Activated CD8-positive, alpha-beta memory T cell treated with anti-CD3 and anti-CD28 coated beads, Interleukin-2, amount 50 U/mL, for 24 hours (primary cell): ENCODE results near the gene PRMT6.
"Not testable (repeated sequence)": the region's sequence is repeated elsewhere in the genome, so short reads cannot be mapped to it uniquely, and the experiment has no call there.

Experiments used
- DNase-seq: peaks from one replicate; pipeline ENCODE4 v3.0.0-alpha.2; 2020; ENCODE audit errors: extremely low read depth

Gene PRMT6

GRCh38 chr1:107093395-107093794 is 36.9 kb downstream of the PRMT6 start:
- not testable (repeated sequence) for DNase-seq

- DNase-seq = no peak
These were observed 39.2 kb downstream of the PRMT6 start for GRCh38 chr1:107095647-107096046.

DNA sequence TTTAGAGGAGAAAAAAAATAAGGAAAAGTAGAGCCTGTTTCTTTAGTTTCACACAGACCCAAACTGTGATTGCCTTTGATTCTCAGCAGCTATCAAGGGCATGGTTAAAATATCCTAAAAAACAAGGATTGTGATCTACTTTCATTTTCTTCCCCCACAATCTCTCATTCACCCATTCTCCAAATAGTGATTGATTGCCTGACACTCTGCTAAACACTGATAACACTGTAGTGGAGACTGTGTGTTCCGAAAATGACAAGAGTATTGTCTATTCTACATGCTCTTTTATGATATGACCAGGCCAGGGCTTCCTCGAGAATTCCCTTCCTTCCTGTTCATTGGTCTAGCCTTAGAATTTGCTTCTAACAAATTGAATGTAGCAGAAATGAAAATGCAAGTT is 40.2 kb downstream of the PRMT6 start:
- no peak for DNase-seq

GRCh38 chr1:107098961-107099360 is 42.5 kb downstream of the PRMT6 start:
- no peak for DNase-seq

- DNase-seq = no peak
These were observed 44.0 kb downstream of the PRMT6 start for GRCh38 chr1:107100331-107100984.

GRCh38 chr1:107105914-107106313 is 49.4 kb downstream of the PRMT6 start:
- no peak for DNase-seq
